GM12874 (cell line): Measurements from ENCODE around the gene MINK1.

Experiments
- CTCF ChIP-seq: IDR thresholded peaks from 2 replicates; pipeline ENCODE4 v1.5.1; 2011; ENCODE audit warnings: low read depth, mild to moderate bottlenecking, control low read depth, low read length, moderate library complexity; ENCODE audit not compliant: insufficient read depth

The MINK1 gene

GRCh38 chr17:4806456-4806776 is 26.7 kb upstream of the MINK1 start:
- TF ChIP-seq CTCF: no peak

- no peak for TF ChIP-seq CTCF
Measured at GRCh38 chr17:4806777-4807604, 26.1 kb upstream of the MINK1 start, which contains the start of gene PLD2. Gene PLD2, plus strand, starts transcription at chr17:4807152. Its CDS starts 621 bp downstream, at chr17:4807773.

GRCh38 chr17:4807605-4808377 is 25.3 kb upstream of the MINK1 start:
- TF ChIP-seq CTCF: no peak

- no peak for TF ChIP-seq CTCF
Measured at GRCh38 chr17:4808378-4808767, 24.8 kb upstream of the MINK1 start.

GRCh38 chr17:4810696-4811290 is 22.3 kb upstream of the MINK1 start:
- no peak for TF ChIP-seq CTCF

GRCh38 chr17:4811471-4811870 is 21.7 kb upstream of the MINK1 start:
- no peak for TF ChIP-seq CTCF

- TF ChIP-seq CTCF: no peak
Measured at GRCh38 chr17:4812690-4813089, 20.4 kb upstream of the MINK1 start.
